ENCODE data around the gene ZNF462. TPM values are rescaled to one million over a fixed set of nuclear protein-coding genes. Genes with fewer than 3 reads are reported as not detected.

Gene ZNF462
- total RNA-seq, 2 experiments from 2014 or later: 1.1 to 1.3 TPM

DNA sequence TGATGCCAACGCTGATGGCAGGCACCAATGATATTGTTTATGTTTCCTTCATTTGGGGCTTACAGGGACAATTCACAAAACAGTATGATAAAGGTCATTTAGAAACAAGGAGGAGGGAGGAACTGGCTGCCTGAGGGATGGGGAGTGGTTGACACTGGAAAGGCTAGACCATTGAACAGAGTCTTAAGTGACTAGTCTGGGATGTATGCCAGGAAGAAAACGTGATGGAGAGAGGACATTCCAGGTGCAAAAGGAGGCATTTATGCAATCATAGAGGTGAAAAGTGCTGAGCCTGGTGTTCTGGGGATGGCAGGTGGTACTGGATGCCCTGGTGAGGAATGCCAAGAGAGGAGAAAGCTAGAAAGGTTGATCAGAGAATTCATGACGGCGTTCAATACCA lies 153.4 kb downstream of the ZNF462 start:
- DNase-seq (no peak), ATAC-seq (ENCODE audit: poor library complexity) (no peak)
- H3K27me3 ChIP-seq (ENCODE audit: control insufficient read depth in 1 of 2, insufficient read depth in 2 of 2, low read length in 2 of 2): no peaks in the 10 kb centered on the region
- Mint-ChIP-seq H3K4me3 (no peak overlapping the region), H3K27ac (no peak overlapping the region), H3K9me3 (peaks cover 7% of the 10 kb centered on the region), H3K36me3 (ENCODE audit: low read depth) (no peaks in the 10 kb centered on the region), H3K27me3 (no peaks in the 10 kb centered on the region), H3K4me1 (ENCODE audit: low read depth) (peaks cover 4% of the 10 kb centered on the region)
- no peaks in the 10 kb centered on the region for H3K36me3 ChIP-seq (ENCODE audit: insufficient read depth, low read length)
- no peaks in the 10 kb centered on the region for H3K9me3 ChIP-seq (ENCODE audit: control insufficient read depth in 1 of 2, insufficient read depth in 1 of 2, low read length in 2 of 2)
- TF ChIP-seq, protein P1, sequence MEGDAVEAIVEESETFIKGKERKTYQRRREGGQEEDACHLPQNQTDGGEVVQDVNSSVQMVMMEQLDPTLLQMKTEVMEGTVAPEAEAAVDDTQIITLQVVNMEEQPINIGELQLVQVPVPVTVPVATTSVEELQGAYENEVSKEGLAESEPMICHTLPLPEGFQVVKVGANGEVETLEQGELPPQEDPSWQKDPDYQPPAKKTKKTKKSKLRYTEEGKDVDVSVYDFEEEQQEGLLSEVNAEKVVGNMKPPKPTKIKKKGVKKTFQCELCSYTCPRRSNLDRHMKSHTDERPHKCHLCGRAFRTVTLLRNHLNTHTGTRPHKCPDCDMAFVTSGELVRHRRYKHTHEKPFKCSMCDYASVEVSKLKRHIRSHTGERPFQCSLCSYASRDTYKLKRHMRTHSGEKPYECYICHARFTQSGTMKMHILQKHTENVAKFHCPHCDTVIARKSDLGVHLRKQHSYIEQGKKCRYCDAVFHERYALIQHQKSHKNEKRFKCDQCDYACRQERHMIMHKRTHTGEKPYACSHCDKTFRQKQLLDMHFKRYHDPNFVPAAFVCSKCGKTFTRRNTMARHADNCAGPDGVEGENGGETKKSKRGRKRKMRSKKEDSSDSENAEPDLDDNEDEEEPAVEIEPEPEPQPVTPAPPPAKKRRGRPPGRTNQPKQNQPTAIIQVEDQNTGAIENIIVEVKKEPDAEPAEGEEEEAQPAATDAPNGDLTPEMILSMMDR (IDR thresholded peaks at IDR 0.05): no peak
- no peak overlapping the region for H3K27ac ChIP-seq (ENCODE audit: low read depth in 1 of 2, low read length in 2 of 2)
- intact Hi-C loops (cut with DNase I, micrococcal nuclease): no loop called here
- ChIA-PET CTCF (interaction anchor here (0.8 kb wide), 1 partner anchor 11 kb away, joined by 3 read pairs; no protein-coding TSS in a partner anchor), POLR2A (no interaction called here)
- no peaks in the 10 kb centered on the region for H3K4me1 ChIP-seq (ENCODE audit: insufficient read depth, low read length)
- H3K4me3 ChIP-seq (ENCODE audit: low read length): no peak overlapping the region

DNA sequence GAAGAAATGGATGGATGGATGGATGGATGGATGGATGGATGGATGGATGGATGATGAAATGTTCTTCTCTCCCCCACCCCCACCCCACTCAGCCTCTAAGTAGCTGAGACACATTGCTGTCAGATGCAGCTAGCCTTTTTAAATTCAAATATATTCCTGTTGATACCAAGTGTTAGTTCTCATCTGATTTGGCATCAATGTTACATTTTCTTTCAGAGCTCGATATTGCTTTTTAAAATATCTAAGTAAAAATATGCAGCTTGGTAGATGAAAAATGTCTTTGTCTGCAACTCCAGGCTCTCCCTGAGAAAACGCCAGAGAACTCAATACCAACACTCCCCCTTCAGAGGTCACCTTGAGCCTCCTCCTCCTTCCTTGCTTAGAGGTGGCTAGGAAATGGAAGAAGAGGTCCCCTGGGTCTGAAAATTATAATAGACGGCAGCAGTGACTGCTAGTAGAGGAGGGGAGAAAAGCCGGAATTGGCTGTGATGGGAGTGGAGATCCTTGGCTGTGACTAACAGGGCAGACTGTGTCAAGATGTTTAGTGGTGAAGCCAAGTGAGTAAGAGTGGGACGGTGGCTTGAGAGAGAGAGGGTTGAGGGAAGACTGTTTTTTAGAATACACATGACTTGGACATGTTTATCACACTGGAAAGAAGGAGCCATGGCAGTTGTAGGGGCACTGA lies 156.0 kb downstream of the ZNF462 start:
- Histone ChIP-seq H3K4me1 (ENCODE audit: insufficient read depth, low read length) (no peaks in the 10 kb centered on the region), H3K27ac (ENCODE audit: low read depth in 1 of 2, low read length in 2 of 2) (no peak overlapping the region), H3K4me3 (ENCODE audit: low read length) (no peak overlapping the region), H3K9me3 (ENCODE audit: control insufficient read depth in 1 of 2, insufficient read depth in 1 of 2, low read length in 2 of 2) (no peaks in the 10 kb centered on the region), H3K27me3 (ENCODE audit: control insufficient read depth in 1 of 2, insufficient read depth in 2 of 2, low read length in 2 of 2) (no peaks in the 10 kb centered on the region), H3K36me3 (ENCODE audit: insufficient read depth, low read length) (no peaks in the 10 kb centered on the region)
- H3K4me3 Mint-ChIP-seq: no peak overlapping the region
- CTCF ChIA-PET: interaction anchor here (1.2 kb wide), 1 partner anchor 11 kb away, joined by 4 read pairs; no protein-coding TSS in a partner anchor
- no peaks in the 10 kb centered on the region for H3K27me3 Mint-ChIP-seq
- intact Hi-C loops (cut with DNase I, micrococcal nuclease): no loop called here
- no peak for ATAC-seq (ENCODE audit: poor library complexity)
- H3K9me3 Mint-ChIP-seq: peaks cover 7% of the 10 kb centered on the region
- TF ChIP-seq, protein P1 (IDR thresholded peaks at IDR 0.05): no peak
- POLR2A ChIA-PET: no interaction called here
- peaks cover 7% of the 10 kb centered on the region for H3K4me1 Mint-ChIP-seq (ENCODE audit: low read depth)
- no peaks in the 10 kb centered on the region for H3K36me3 Mint-ChIP-seq (ENCODE audit: low read depth)
- DNase-seq: no peak
- H3K27ac Mint-ChIP-seq: no peak overlapping the region

- Mint-ChIP-seq H3K4me1 (ENCODE audit: low read depth) (peaks cover 12% of the 10 kb centered on the region), H3K36me3 (ENCODE audit: low read depth) (no peaks in the 10 kb centered on the region), H3K27ac (no peak overlapping the region), H3K4me3 (no peak overlapping the region), H3K9me3 (peaks cover 7% of the 10 kb centered on the region), H3K27me3 (no peaks in the 10 kb centered on the region)
- no peak for ATAC-seq (ENCODE audit: poor library complexity)
- CTCF ChIA-PET: interaction anchor here (1.2 kb wide), 1 partner anchor 10 kb away, joined by 4 read pairs; no protein-coding TSS in a partner anchor
- Histone ChIP-seq H3K36me3 (ENCODE audit: insufficient read depth, low read length) (no peaks in the 10 kb centered on the region), H3K27ac (ENCODE audit: low read depth in 1 of 2, low read length in 2 of 2) (no peak overlapping the region), H3K4me1 (ENCODE audit: insufficient read depth, low read length) (no peaks in the 10 kb centered on the region), H3K4me3 (ENCODE audit: low read length) (no peak overlapping the region), H3K9me3 (ENCODE audit: control insufficient read depth in 1 of 2, insufficient read depth in 1 of 2, low read length in 2 of 2) (no peaks in the 10 kb centered on the region), H3K27me3 (ENCODE audit: control insufficient read depth in 1 of 2, insufficient read depth in 2 of 2, low read length in 2 of 2) (no peaks in the 10 kb centered on the region)
- DNase-seq: no peak
- TF ChIP-seq, protein P1 (IDR thresholded peaks at IDR 0.05): no peak
- intact Hi-C loops (cut with DNase I, micrococcal nuclease): no loop called here
- POLR2A ChIA-PET: no interaction called here
Measured at GRCh38 chr9:107020040-107020530, 157.1 kb downstream of the ZNF462 start.
